HG02623 (cell line): ENCODE results near the gene DGKB.

Experiments
- ATAC-seq: cut with Tn5 transposase; IDR thresholded peaks from one replicate; pipeline ENCODE4 v1.9.1; 2021; ENCODE audit warnings: moderate library complexity; ENCODE audit not compliant: unreplicated experiment

The DGKB gene

DNA sequence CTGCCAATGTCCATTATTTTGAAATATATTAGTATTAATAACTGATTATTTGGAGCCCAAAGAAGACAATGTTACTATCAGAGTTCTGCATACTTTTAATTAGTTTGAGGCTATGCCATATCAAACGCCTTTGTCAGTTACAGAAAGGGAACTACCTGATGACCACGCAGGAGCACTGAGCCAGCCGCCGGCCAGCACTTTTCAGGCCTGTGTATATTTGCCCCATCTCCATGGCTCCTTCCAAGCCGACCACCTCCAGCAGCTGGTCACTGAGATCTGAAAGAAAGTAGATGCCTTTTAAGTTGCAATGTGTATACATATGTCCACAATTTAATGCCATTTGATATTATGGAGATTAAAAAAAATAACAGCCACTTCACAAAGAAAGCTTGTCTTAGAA, 724.7 kb downstream of the DGKB start:
- no peak for ATAC-seq

DNA sequence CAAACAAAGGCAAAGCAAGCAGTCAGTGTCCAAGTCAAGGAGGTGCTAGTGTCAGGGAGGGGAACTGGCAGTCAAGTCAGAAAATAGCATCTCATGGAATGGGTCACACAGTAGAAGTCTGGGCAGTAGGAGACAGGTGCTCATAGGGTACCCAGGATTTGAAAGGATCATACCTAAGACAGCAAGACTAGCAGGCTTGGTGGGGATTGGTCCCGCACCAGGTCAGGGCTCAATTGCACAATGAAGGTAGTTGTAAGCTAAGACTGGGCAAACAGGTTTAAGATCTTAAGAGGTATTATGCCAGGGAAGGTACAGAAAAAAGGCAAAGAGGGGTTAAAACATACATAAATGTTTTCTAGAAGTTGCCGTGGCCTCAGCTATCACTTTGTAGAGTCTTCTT, 731.7 kb downstream of the DGKB start:
- ATAC-seq: no peak

DNA sequence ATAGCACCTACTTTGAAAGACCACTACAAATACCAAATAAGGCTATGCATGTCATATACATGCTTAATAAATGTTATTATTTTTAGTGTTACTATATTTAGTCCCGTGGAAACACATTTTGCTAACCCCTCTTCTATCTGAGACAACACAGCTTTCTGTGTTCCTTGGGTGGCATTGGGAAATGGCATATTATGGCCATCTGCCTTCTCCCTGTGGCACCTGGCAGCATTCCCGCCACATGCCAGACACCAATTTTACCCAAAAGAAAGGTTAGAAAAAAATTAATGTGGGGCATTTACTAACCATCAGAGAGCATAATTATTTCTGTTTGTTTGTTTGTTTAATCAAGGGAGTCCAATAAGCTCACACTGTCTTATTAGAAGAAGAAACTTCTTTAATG, 744.4 kb downstream of the DGKB start:
- no peak for ATAC-seq

DNA sequence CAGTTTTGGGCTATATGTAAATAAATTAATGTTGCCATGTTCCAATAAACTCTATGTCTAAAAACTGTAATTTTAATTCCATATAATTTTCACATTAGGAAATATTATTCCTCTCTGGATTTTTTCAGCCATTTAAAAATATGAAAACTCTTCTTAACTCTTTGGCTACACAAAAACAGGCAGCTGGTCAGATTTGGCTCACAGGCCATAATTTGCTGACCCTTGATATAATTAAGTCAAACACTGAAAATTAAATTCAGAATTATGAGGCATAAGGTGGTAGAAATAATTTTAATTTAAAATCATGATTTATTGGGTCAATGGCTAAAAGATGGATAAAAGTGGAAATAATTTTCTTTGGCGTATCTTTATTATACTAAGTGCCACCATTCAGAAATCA, 746.1 kb downstream of the DGKB start:
- no peak for ATAC-seq

DNA sequence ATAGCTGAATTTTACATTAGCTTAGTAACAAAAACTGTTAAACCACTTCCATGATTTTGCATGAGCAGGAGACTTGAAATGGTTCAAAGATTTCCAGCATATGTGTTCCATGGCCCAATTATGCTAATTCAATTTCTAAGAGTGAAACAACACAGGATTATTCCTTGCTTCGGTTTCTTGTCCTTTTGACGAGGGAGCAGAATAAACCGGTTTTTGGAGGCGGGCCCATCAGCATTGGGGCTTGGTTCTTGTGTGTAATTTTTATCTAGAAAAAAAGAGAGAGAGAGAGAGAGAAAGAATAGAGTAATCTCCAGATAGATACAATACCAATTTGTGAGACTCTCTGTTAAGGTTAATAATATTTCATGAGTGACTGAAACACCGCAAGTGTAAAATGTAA, 753.6 kb downstream of the DGKB start:
- no peak for ATAC-seq

DNA sequence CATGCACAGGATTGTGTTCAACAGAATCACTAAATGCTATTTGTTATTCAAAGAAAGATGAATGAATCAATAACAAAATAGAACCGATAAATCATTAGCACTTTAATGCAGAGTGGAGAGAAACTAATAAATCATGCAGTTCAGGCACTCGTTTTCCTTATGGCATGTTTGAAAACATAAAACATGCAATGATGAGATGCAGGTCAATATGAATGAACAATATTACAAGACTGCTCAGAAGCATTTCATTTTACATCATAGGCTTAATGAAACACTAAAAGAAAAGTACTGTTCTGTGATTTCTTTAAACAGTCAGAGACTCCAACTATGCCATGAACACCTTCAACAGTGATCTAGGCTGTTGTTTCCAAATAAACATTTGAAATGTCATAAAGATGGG, 755.0 kb downstream of the DGKB start:
- ATAC-seq: no peak

DNA sequence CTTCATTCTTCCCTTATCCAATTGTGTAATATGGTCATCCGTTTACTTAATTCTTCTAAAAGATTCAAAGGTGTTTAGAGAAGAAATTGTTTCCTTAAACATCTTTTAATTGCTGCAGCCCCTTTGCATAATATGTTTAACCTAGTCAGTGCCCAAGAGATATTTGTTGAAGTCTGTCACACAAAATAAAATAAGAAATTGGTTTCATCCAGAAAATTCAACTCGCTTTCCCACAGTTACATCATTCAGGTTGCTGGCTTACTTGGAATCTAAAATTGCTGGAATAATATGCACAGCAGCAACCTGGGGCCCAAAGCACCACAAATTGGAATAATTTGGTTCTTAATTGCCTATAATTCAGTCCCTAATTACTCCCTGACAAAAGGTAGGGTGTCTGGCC, 758.0 kb downstream of the DGKB start:
- ATAC-seq: no peak

DNA sequence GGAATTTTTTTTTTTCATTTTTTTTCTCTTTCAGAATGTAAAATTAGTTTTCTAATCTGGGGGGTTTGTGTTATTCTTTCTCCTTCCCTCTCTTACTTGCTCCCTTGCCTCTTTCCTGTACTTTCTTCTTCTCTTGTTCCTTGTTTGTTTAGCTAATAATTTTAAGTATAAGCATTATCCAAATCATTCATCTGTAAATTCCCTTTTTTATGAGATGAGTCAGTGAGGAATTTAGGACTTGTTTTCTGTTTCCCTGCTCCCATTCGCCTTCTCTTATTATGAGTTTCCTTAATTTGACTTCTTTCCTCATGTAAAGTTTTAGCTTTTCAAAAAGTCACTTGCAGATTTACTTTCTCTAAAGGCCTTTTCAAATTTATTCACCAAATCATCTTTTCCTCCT, 758.4 kb downstream of the DGKB start:
- no peak for ATAC-seq

DNA sequence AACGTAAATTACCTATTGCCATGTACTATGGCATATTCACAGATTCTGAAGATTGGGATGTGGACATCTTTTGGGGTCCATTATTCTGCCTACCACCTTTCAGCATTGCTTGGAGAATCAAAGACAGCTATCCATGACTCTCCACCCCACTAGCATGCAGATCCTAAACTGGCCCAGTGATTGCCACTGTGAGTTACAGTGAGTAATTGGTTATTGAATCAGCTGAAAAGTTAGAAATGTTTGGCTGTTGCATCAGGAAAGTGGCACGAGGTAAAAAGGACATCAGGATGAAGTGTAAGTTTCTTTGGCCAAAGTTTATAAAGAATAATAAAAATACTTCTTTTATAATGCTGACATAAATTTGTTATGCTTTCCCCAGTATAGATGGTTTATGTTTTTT, 764.9 kb downstream of the DGKB start:
- no peak for ATAC-seq

DNA sequence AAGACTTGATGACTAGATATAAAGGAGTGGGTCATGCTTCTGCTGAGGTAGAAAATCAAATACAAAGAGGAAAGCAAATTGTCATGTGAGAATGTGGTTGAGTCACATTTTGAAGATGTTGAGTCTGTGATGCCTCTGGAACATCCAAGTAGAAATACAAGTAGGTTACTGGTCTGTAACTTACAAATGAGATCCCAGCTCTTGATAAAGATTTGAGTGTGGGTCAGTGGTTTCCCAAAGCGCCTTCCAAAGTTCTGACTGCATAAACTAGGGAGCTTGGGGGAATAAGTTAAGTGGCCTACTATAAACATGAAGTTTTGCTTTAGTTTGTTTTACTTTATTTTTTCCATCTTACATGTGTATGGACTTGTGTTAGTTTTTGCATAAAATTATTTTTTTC, 768.8 kb downstream of the DGKB start:
- no peak for ATAC-seq

DNA sequence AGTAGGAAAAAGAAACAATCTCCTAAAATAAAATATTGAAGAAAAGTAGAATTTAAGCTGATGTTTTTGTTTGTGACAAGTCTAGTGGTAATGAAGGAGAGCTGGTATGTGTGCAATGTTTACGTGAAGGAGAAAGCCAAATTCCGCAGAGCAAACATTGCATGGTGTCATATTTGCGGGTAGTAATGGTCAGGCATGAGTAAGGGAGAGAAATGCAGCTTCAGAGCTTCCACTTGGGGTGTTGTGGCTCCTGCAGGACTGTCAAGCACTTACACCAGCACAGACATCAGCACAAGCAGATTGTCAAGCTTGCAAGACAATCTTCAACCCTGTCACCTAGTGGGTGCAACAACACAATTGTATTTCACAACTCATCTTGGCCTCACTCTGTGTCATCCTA, 776.6 kb downstream of the DGKB start:
- no peak for ATAC-seq

DNA sequence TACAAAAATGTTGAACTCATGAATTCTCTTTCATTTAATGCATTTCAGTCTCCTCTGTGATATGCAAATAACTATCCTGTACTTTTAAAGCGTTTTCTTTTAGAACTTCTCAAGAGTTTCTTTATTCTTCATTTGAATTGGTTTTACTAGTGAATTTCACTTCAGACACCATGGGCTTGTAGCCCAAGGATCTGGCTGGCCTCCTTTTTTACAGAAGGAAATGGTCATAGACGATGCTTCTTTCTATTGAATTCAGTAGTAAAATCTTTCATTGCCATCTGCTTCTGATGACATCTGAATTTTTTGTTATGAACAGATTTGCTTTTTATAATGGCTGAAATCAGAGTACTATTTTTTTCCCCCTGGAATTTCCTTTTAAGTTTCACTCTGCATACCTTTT, 777.8 kb downstream of the DGKB start:
- no peak for ATAC-seq

DNA sequence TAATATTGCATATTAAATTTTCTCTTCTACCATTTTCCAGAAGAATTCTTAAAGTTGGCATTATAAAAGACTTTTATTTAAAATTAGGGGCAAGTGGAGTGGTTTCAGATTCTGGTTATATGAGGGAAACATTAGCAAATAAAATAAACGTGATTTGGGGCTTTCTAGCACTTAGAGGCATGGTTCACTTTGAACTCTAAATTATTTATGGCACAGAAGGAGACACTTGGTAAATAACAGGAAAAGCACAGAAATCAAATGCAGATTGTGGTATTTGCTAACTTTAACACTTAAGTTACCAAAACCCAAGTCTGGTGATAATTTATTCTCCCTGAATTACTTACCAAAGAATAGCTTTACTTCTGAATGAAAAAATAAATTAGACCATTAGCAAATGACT, 778.6 kb downstream of the DGKB start:
- ATAC-seq: no peak

DNA sequence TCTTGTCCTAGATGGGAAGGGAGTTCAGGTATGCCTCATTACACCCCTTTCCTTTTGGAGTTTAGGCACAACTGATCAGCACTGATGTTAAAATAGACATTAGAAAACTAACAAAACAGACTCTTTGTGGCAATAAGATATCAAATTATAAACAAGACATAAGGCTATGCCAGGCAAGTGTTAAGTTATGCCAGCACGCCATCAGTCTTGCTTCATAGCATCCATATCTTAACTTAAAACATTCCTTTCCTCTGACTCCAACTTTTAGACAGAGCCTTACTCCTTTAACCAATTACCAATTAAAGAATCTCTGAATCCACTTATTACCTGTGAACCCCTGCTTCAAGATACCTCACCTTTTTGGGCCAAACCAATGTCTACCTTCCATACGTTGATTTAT, 786.9 kb downstream of the DGKB start:
- ATAC-seq: no peak

DNA sequence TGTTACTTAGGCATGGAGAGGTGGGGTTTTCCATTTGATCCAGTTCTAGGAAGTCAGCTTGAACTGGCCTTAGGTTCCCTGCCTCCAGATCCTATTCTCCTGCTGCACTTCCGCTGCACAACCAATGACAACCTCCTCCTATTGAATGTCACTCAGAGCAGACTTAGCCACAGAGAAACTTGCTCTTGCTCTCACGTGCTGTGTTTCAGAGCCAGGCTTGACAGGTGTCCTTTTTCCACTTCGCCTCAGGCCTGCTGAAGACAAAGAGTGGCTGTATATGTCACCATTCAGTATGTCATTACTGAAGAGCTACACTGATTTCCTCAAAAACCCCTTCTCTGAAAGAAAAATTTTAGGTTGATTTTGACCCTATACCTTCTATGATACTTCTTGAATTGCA, 797.7 kb downstream of the DGKB start:
- ATAC-seq: no peak

DNA sequence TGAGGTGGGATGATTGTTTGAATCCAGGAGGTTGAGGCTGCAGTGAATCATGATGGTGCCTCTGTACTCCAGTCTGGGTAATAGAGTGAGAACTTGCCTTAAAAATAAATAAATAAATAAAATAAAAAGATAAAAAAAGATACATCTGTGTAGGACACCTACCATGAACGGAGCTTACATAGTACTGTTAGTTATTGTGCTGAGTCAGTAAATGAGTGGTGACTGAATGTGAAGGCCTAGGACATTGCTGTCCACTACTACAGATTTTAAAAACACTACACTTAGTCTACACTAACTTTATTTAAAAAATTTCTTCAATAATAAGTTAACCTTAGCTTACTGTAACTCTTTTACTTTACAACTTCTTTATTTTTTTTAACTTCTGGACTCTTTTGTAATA, 806.4 kb downstream of the DGKB start:
- no peak for ATAC-seq

DNA sequence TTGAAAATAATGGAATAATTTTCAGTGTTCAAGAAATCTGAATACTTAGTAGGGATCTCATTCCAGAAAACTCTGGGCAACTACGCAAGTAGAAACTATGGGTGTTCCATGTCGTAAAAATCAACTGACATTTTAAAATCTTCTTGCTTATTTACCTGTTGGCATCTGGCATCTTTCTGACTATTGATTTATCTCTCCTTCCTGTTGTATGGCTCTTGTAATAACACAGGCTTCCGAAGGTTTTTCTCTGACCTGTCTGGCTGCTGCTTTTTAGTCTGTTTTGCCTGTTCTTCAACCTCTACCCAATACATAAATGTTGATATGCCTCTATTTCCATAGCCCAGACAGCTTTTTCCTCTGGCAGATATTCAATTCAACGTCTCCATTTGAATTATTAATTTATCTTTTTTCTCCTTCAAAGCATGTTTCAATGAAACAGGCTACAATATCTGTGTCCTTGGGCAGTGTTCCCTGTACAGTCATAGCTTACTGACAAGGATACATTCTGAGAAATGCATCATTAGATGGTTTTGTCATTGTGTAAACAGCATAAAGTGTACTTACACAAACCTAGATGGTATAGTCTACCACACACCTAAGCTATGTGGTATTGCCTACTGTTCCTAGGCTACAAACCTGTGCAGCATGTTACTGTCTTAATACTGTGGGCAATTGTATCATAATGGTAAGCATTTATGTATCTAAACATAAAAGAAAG, 807.2 kb downstream of the DGKB start:
- ATAC-seq: no peak
